ENCODE results near the gene PIGB.
"Not testable (repeated sequence)": the region's sequence is repeated elsewhere in the genome, so short reads cannot be mapped to it uniquely, and the experiment has no call there.

Gene PIGB

GRCh38 chr15:55318588-55319494 lies at the start of gene PIGB, which contains the start of gene PIGBOS1:
TSS of gene PIGB (plus strand) at chr15:55319222. CDS start at chr15:55319251, 29 bp downstream.
TSS of gene PIGBOS1 (minus strand) at chr15:55319123. CDS start at chr15:55317792, 1,331 bp downstream.
- peak within 1 kb of the TSS; percentile 100 for H2AFZ ChIP-seq (ENCODE audit: low read length, unreplicated experiment)
- peak within 1 kb of the TSS; percentile 98 for H3K4me3 ChIP-seq (ENCODE audit: low read depth, low read length)
- H3K27ac ChIP-seq (ENCODE audit: low read depth, low read length): peak within 1 kb of the TSS; percentile 87
- H3K27me3 ChIP-seq (ENCODE audit: insufficient read depth, low read length): no peaks in the 10 kb centered on the region
- H3K4me1 ChIP-seq (ENCODE audit: control insufficient read depth, insufficient read depth, low read length, unreplicated experiment): no peaks in the 10 kb centered on the region
- no peaks in the 10 kb centered on the region for H3K36me3 ChIP-seq (ENCODE audit: insufficient read depth, low read length)
- peaks cover 35% of the 10 kb centered on the region for H3K79me2 ChIP-seq (ENCODE audit: control insufficient read depth, insufficient read depth, low read length, unreplicated experiment)

- Histone ChIP-seq H3K36me3 (ENCODE audit: insufficient read depth, low read length) (no peaks in the 10 kb centered on the region), H2AFZ (ENCODE audit: low read length, unreplicated experiment) (no peak overlapping the region), H3K79me2 (ENCODE audit: control insufficient read depth, insufficient read depth, low read length, unreplicated experiment) (peaks cover 13% of the 10 kb centered on the region), H3K27ac (ENCODE audit: low read depth, low read length) (no peak overlapping the region), H3K27me3 (ENCODE audit: insufficient read depth, low read length) (no peaks in the 10 kb centered on the region), H3K4me3 (ENCODE audit: low read depth, low read length) (no peak overlapping the region), H3K4me1 (ENCODE audit: control insufficient read depth, insufficient read depth, low read length, unreplicated experiment) (peaks cover 4% of the 10 kb centered on the region)
These were observed 48.7 kb upstream of the PIGB start for GRCh38 chr15:55270291-55270690.

GRCh38 chr15:55276324-55276723 lies 42.7 kb upstream of the PIGB start:
- Histone ChIP-seq H3K27ac (ENCODE audit: low read depth, low read length) (no peak overlapping the region), H3K79me2 (ENCODE audit: control insufficient read depth, insufficient read depth, low read length, unreplicated experiment) (peaks cover 21% of the 10 kb centered on the region), H3K4me3 (ENCODE audit: low read depth, low read length) (no peak overlapping the region), H3K36me3 (ENCODE audit: insufficient read depth, low read length) (no peaks in the 10 kb centered on the region), H3K27me3 (ENCODE audit: insufficient read depth, low read length) (no peaks in the 10 kb centered on the region), H3K4me1 (ENCODE audit: control insufficient read depth, insufficient read depth, low read length, unreplicated experiment) (peaks cover 14% of the 10 kb centered on the region), H2AFZ (ENCODE audit: low read length, unreplicated experiment) (no peak overlapping the region)

GRCh38 chr15:55277116-55277564 lies 41.9 kb upstream of the PIGB start:
- no peaks in the 10 kb centered on the region for H3K27me3 ChIP-seq (ENCODE audit: insufficient read depth, low read length)
- H3K79me2 ChIP-seq (ENCODE audit: control insufficient read depth, insufficient read depth, low read length, unreplicated experiment): peaks cover 28% of the 10 kb centered on the region
- H2AFZ ChIP-seq (ENCODE audit: low read length, unreplicated experiment): no peak overlapping the region
- H3K36me3 ChIP-seq (ENCODE audit: insufficient read depth, low read length): no peaks in the 10 kb centered on the region
- H3K4me3 ChIP-seq (ENCODE audit: low read depth, low read length): no peak overlapping the region
- H3K4me1 ChIP-seq (ENCODE audit: control insufficient read depth, insufficient read depth, low read length, unreplicated experiment): peaks cover 21% of the 10 kb centered on the region
- no peak overlapping the region for H3K27ac ChIP-seq (ENCODE audit: low read depth, low read length)

- Histone ChIP-seq H3K79me2 (ENCODE audit: control insufficient read depth, insufficient read depth, low read length, unreplicated experiment) (peaks cover 24% of the 10 kb centered on the region), H3K27ac (ENCODE audit: low read depth, low read length) (no peak overlapping the region), H2AFZ (ENCODE audit: low read length, unreplicated experiment) (no peak overlapping the region)
These were observed 41.3 kb upstream of the PIGB start for GRCh38 chr15:55277715-55278114.

GRCh38 chr15:55279100-55279745 lies 39.8 kb upstream of the PIGB start:
- no peak overlapping the region for H3K4me3 ChIP-seq (ENCODE audit: low read depth, low read length)
- H3K4me1 ChIP-seq (ENCODE audit: control insufficient read depth, insufficient read depth, low read length, unreplicated experiment): peaks cover 33% of the 10 kb centered on the region
- no peak overlapping the region for H2AFZ ChIP-seq (ENCODE audit: low read length, unreplicated experiment)
- H3K27ac ChIP-seq (ENCODE audit: low read depth, low read length): peak overlapping the region; percentile 91
- peaks cover 23% of the 10 kb centered on the region for H3K79me2 ChIP-seq (ENCODE audit: control insufficient read depth, insufficient read depth, low read length, unreplicated experiment)
- H3K27me3 ChIP-seq (ENCODE audit: insufficient read depth, low read length): no peaks in the 10 kb centered on the region
- no peaks in the 10 kb centered on the region for H3K36me3 ChIP-seq (ENCODE audit: insufficient read depth, low read length)

More at GRCh38 chr15:55277715-55278114, 41.3 kb upstream of the PIGB start:
- H3K36me3 ChIP-seq (ENCODE audit: insufficient read depth, low read length): no peaks in the 10 kb centered on the region
- H3K27me3 ChIP-seq (ENCODE audit: insufficient read depth, low read length): no peaks in the 10 kb centered on the region
- no peak overlapping the region for H3K4me3 ChIP-seq (ENCODE audit: low read depth, low read length)
- H3K4me1 ChIP-seq (ENCODE audit: control insufficient read depth, insufficient read depth, low read length, unreplicated experiment): peaks cover 26% of the 10 kb centered on the region

GRCh38 chr15:55279746-55280351 lies 39.2 kb upstream of the PIGB start:
- Histone ChIP-seq H2AFZ (ENCODE audit: low read length, unreplicated experiment) (no peak overlapping the region), H3K27ac (ENCODE audit: low read depth, low read length) (peak overlapping the region; percentile 91), H3K79me2 (ENCODE audit: control insufficient read depth, insufficient read depth, low read length, unreplicated experiment) (peaks cover 29% of the 10 kb centered on the region), H3K36me3 (ENCODE audit: insufficient read depth, low read length) (no peaks in the 10 kb centered on the region), H3K4me1 (ENCODE audit: control insufficient read depth, insufficient read depth, low read length, unreplicated experiment) (peaks cover 33% of the 10 kb centered on the region), H3K27me3 (ENCODE audit: insufficient read depth, low read length) (no peaks in the 10 kb centered on the region), H3K4me3 (ENCODE audit: low read depth, low read length) (peak overlapping the region; percentile 40; the same call in 1 of the 2 replicates)

- peaks cover 33% of the 10 kb centered on the region for H3K4me1 ChIP-seq (ENCODE audit: control insufficient read depth, insufficient read depth, low read length, unreplicated experiment)
- not testable (repeated sequence) for H3K36me3 ChIP-seq (ENCODE audit: insufficient read depth, low read length); H2AFZ ChIP-seq (ENCODE audit: low read length, unreplicated experiment); H3K27me3 ChIP-seq (ENCODE audit: insufficient read depth, low read length); H3K4me3 ChIP-seq (ENCODE audit: low read depth, low read length); H3K27ac ChIP-seq (ENCODE audit: low read depth, low read length)
- peaks cover 36% of the 10 kb centered on the region for H3K79me2 ChIP-seq (ENCODE audit: control insufficient read depth, insufficient read depth, low read length, unreplicated experiment)
These were observed 38.4 kb upstream of the PIGB start for GRCh38 chr15:55280589-55280988.

GRCh38 chr15:55281517-55282228 lies 37.3 kb upstream of the PIGB start:
- Histone ChIP-seq H3K4me1 (ENCODE audit: control insufficient read depth, insufficient read depth, low read length, unreplicated experiment) (peaks cover 33% of the 10 kb centered on the region), H2AFZ (ENCODE audit: low read length, unreplicated experiment) (no peak overlapping the region), H3K27ac (ENCODE audit: low read depth, low read length) (peak overlapping the region; percentile 79), H3K4me3 (ENCODE audit: low read depth, low read length) (no peak overlapping the region), H3K79me2 (ENCODE audit: control insufficient read depth, insufficient read depth, low read length, unreplicated experiment) (peaks cover 47% of the 10 kb centered on the region), H3K27me3 (ENCODE audit: insufficient read depth, low read length) (no peaks in the 10 kb centered on the region), H3K36me3 (ENCODE audit: insufficient read depth, low read length) (no peaks in the 10 kb centered on the region)

GRCh38 chr15:55282284-55282833 lies 36.7 kb upstream of the PIGB start:
- no peak overlapping the region for H2AFZ ChIP-seq (ENCODE audit: low read length, unreplicated experiment)
- H3K27me3 ChIP-seq (ENCODE audit: insufficient read depth, low read length): no peaks in the 10 kb centered on the region
- H3K79me2 ChIP-seq (ENCODE audit: control insufficient read depth, insufficient read depth, low read length, unreplicated experiment): peaks cover 47% of the 10 kb centered on the region
- peak overlapping the region; percentile 48; the same call in 1 of the 2 replicates for H3K4me3 ChIP-seq (ENCODE audit: low read depth, low read length)
- peak overlapping the region; percentile 79 for H3K27ac ChIP-seq (ENCODE audit: low read depth, low read length)
- peaks cover 33% of the 10 kb centered on the region for H3K4me1 ChIP-seq (ENCODE audit: control insufficient read depth, insufficient read depth, low read length, unreplicated experiment)
- no peaks in the 10 kb centered on the region for H3K36me3 ChIP-seq (ENCODE audit: insufficient read depth, low read length)

Data from ACC112 (cell line).